Upper lobe of left lung (tissue), 6 donors: ENCODE results near the gene KAZN. TPM values are rescaled to one million over a fixed set of nuclear protein-coding genes. Genes with fewer than 3 reads are reported as not detected.

Source experiments
- ATAC-seq, 2 donors: fragments of 200-7000 bp; cut with Tn5 transposase; one replicate each; pipeline ENCODE4 v1.9.1; 2022; ENCODE audit warnings: mild to moderate bottlenecking in 2 of 2, moderate library complexity in 2 of 2; ENCODE audit not compliant: low FRiP score in 2 of 2
- DNase-seq, 2 donors: peaks; one replicate each; pipeline ENCODE4 v3.0.0-alpha.2; 2019 to 2020
- H3K27ac ChIP-seq, 4 donors: fragments of 200-600 bp; sonication (generic); one replicate each; pipeline ENCODE4 v1.5.1; 2016 to 2019
- H3K27me3 ChIP-seq, 4 donors: fragments of 200-600 bp; sonication (generic); one replicate each; pipeline ENCODE4 v1.5.1; 2017 to 2019
- H3K36me3 ChIP-seq, 4 donors: fragments of 200-600 bp; sonication (generic); one replicate each; pipeline ENCODE4 v1.5.1; 2016 to 2019
- H3K4me1 ChIP-seq, 4 donors: fragments of 200-600 bp; sonication (generic); one replicate each; pipeline ENCODE4 v1.5.1; 2018 to 2019
- H3K4me3 ChIP-seq, 4 donors: fragments of 200-600 bp; sonication (generic); one replicate each; pipeline ENCODE4 v1.5.1; 2017 to 2019; ENCODE audit warnings: mild to moderate bottlenecking in 2 of 4, moderate library complexity in 1 of 4
- H3K9me3 ChIP-seq, 4 donors: fragments of 200-600 bp; sonication (generic); one replicate each; pipeline ENCODE4 v1.5.1; 2018 to 2019
- EP300 ChIP-seq, 4 donors: sonication (generic); formaldehyde crosslinking; IDR thresholded peaks; one replicate each; pipeline ENCODE4 v1.5.1; 2017; ENCODE audit warnings: antibody characterized with exemption in 4 of 4, control low read depth in 2 of 4
- POLR2A ChIP-seq, 4 donors: fragments of 450-650 bp; IDR thresholded peaks; one replicate each; pipeline ENCODE4 v1.5.1; 2016 to 2017; ENCODE audit warnings: antibody characterized with exemption in 4 of 4, mild to moderate bottlenecking in 2 of 4
- POLR2AphosphoS5 ChIP-seq, 2 donors: sonication (generic); formaldehyde crosslinking; IDR thresholded peaks; one replicate each; pipeline ENCODE4 v1.5.1; 2017; ENCODE audit warnings: antibody characterized with exemption in 2 of 2
- WGBS, 2 donors: methylation state at CpG; one replicate each; pipeline ENCODE4 v1.1.5; 2017 to 2018; 5-methylcytosine and 5-hydroxymethylcytosine counted together
- total RNA-seq, 6 donors: library from RNA; depleted of rRNA in 4 of 6; stranded (reverse); fragments of >200 nt in 4 of 6; gene quantifications; one replicate each; pipeline versions ENCODE4 v1.1.0 to v1.2.1, GENCODE V29; 2016 to 2021
- TF ChIP-seq, protein P1 (sequence below), 6 experiments: fragments of 450-650 bp in 4 of 6; fragments of 200-600 bp in 2 of 6; sonication (generic) in 2 of 6; IDR thresholded peaks; one replicate each; pipeline ENCODE4 v1.5.1; 2016 to 2019; ENCODE audit warnings: antibody characterized with exemption in 6 of 6
- donor health status: DM: no; HTN: no; CAD: no; lungs with moderate emphysema.
- donor health status: DM: no; HTN: yes; CAD: no; lungs with severe emphysema.

KAZN gene
- total RNA-seq, 6 donors from 2014 or later: 11.5 to 30.0 (median 17.6) TPM

DNA sequence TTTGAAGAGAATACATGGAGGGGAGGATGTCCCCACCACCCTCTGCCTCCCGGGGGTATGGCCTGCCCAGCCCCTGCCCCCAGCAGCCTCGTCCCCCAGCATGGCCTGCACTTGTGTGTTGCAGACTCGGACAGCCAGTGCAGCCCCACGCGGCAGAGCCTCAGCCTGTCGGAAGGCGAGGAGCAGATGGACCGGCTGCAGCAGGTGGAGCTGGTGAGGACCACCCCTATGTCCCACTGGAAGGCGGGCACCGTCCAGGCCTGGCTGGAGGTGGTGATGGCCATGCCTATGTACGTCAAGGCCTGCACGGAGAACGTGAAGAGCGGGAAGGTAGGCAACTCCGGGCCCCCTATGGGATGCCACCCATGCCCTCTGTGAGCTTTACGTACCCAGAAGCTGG, 495.6 kb downstream of the KAZN start:
- no peak for TF ChIP-seq POLR2AphosphoS5 (IDR thresholded peaks at IDR 0.05)
- no peak for TF ChIP-seq EP300 (IDR thresholded peaks at IDR 0.05)
- TF ChIP-seq, protein P1, sequence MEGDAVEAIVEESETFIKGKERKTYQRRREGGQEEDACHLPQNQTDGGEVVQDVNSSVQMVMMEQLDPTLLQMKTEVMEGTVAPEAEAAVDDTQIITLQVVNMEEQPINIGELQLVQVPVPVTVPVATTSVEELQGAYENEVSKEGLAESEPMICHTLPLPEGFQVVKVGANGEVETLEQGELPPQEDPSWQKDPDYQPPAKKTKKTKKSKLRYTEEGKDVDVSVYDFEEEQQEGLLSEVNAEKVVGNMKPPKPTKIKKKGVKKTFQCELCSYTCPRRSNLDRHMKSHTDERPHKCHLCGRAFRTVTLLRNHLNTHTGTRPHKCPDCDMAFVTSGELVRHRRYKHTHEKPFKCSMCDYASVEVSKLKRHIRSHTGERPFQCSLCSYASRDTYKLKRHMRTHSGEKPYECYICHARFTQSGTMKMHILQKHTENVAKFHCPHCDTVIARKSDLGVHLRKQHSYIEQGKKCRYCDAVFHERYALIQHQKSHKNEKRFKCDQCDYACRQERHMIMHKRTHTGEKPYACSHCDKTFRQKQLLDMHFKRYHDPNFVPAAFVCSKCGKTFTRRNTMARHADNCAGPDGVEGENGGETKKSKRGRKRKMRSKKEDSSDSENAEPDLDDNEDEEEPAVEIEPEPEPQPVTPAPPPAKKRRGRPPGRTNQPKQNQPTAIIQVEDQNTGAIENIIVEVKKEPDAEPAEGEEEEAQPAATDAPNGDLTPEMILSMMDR (IDR thresholded peaks at IDR 0.05): no peak
- no peak for TF ChIP-seq POLR2A (IDR thresholded peaks at IDR 0.05)
- 95 to 96% methylated on average over 12 to 16 of the region's 16 CpGs for WGBS, 2 donors
- H3K27me3 ChIP-seq: no peaks in the 10 kb centered on the region
- no peaks in the 10 kb centered on the region for H3K9me3 ChIP-seq
- no peak overlapping the region for H3K27ac ChIP-seq
- no peaks in the 10 kb centered on the region for H3K36me3 ChIP-seq
- H3K4me1 ChIP-seq: peaks cover 9 to 18% (median 12%) of the 10 kb centered on the region in 4 donors
- DNase-seq (peak in 1 of 2 donors; percentile 70), ATAC-seq (no peak)
- H3K4me3 ChIP-seq: no peak overlapping the region

- WGBS, 2 donors: 93 to 96% methylated on average over 18 to 26 of the region's 26 CpGs
- no peak overlapping the region for H3K4me3 ChIP-seq
- ATAC-seq (no peak), DNase-seq (peak in 1 of 2 donors; percentile 77)
- H3K27ac ChIP-seq: no peak overlapping the region
- peaks cover 5 to 10% (median 8%) of the 10 kb centered on the region in 4 donors for H3K4me1 ChIP-seq
- H3K27me3 ChIP-seq: no peaks in the 10 kb centered on the region
- H3K36me3 ChIP-seq: no peaks in the 10 kb centered on the region
- TF ChIP-seq, protein P1 (IDR thresholded peaks at IDR 0.05): no peak
- TF ChIP-seq POLR2AphosphoS5 (IDR thresholded peaks at IDR 0.05): no peak
- TF ChIP-seq EP300 (IDR thresholded peaks at IDR 0.05): no peak
- TF ChIP-seq POLR2A (IDR thresholded peaks at IDR 0.05): no peak
- H3K9me3 ChIP-seq: no peaks in the 10 kb centered on the region
Observed at GRCh38 chr1:15094719-15095495, 496.4 kb downstream of the KAZN start.

- no peak overlapping the region for H3K27ac ChIP-seq
- TF ChIP-seq POLR2A (IDR thresholded peaks at IDR 0.05) (no peak), POLR2AphosphoS5 (IDR thresholded peaks at IDR 0.05) (no peak), EP300 (IDR thresholded peaks at IDR 0.05) (no peak)
- TF ChIP-seq, protein P1 (IDR thresholded peaks at IDR 0.05): no peak
- H3K36me3 ChIP-seq: no peaks in the 10 kb centered on the region
- H3K4me3 ChIP-seq: no peak overlapping the region
- H3K9me3 ChIP-seq: no peaks in the 10 kb centered on the region
- no peak for ATAC-seq
- H3K4me1 ChIP-seq: peaks cover 0 to 4% (median 4%) of the 10 kb centered on the region in 4 donors
- DNase-seq: no peak
- H3K27me3 ChIP-seq: no peaks in the 10 kb centered on the region
- 52 to 66% methylated on average over 4 to 6 of the region's 6 CpGs for WGBS, 2 donors
Observed at GRCh38 chr1:15095496-15095875, 497.0 kb downstream of the KAZN start.

DNA sequence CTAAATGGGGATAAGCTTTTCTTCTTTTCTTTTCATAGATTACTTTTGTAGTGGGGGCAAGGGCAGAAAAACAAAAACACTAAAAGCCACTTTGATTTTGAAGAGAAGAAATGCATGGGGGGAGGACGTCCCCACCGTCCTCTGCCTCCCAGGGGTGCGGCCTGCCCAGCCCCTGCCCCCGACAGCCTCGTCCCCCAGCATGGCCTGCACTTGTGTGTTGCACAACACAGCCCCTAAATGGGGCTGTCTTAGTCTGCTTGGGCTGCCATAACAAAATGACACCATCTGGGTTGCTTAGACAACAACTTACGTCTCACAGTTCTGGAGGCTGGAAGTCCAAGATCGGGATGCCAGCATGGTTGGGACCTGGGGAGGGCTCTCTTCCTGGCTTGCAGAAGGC, 497.8 kb downstream of the KAZN start:
- 92 to 95% methylated on average over 6 to 7 of the region's 7 CpGs for WGBS, 2 donors
- DNase-seq: no peak
- Histone ChIP-seq H3K36me3 (no peaks in the 10 kb centered on the region), H3K4me1 (no peaks in the 10 kb centered on the region), H3K4me3 (no peak overlapping the region), H3K9me3 (no peaks in the 10 kb centered on the region), H3K27ac (no peak overlapping the region), H3K27me3 (no peaks in the 10 kb centered on the region)
- no peak for ATAC-seq
- TF ChIP-seq POLR2A (IDR thresholded peaks at IDR 0.05) (no peak), POLR2AphosphoS5 (IDR thresholded peaks at IDR 0.05) (no peak), EP300 (IDR thresholded peaks at IDR 0.05) (no peak)
- TF ChIP-seq, protein P1 (IDR thresholded peaks at IDR 0.05): no peak
